Uterus (tissue), 2 donors: ENCODE measurements around the gene SACM1L.

Experiments
- POLR2A ChIP-seq, 2 donors: fragments of 450-650 bp; IDR thresholded peaks; one replicate each; pipeline ENCODE4 v1.6.1; 2016; ENCODE audit warnings: antibody characterized with exemption in 2 of 2, mild to moderate bottlenecking in 1 of 2, moderate library complexity in 1 of 2
- TF ChIP-seq, protein P1 (sequence below), 4 experiments: fragments of 200-600 bp in 2 of 4; fragments of 450-650 bp in 2 of 4; sonication (generic) in 2 of 4; IDR thresholded peaks; one replicate each; pipeline ENCODE4 v1.5.1; 2016 to 2019; ENCODE audit warnings: antibody characterized with exemption in 4 of 4, mild to moderate bottlenecking in 2 of 4, moderate library complexity in 1 of 4

- TF ChIP-seq, protein P1, sequence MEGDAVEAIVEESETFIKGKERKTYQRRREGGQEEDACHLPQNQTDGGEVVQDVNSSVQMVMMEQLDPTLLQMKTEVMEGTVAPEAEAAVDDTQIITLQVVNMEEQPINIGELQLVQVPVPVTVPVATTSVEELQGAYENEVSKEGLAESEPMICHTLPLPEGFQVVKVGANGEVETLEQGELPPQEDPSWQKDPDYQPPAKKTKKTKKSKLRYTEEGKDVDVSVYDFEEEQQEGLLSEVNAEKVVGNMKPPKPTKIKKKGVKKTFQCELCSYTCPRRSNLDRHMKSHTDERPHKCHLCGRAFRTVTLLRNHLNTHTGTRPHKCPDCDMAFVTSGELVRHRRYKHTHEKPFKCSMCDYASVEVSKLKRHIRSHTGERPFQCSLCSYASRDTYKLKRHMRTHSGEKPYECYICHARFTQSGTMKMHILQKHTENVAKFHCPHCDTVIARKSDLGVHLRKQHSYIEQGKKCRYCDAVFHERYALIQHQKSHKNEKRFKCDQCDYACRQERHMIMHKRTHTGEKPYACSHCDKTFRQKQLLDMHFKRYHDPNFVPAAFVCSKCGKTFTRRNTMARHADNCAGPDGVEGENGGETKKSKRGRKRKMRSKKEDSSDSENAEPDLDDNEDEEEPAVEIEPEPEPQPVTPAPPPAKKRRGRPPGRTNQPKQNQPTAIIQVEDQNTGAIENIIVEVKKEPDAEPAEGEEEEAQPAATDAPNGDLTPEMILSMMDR (IDR thresholded peaks at IDR 0.05): no peak
- TF ChIP-seq POLR2A (IDR thresholded peaks at IDR 0.05): no peak
Measured at GRCh38 chr3:45762647-45763302, 73.6 kb downstream of the SACM1L start.
